GM12878 (cell line): ENCODE data around the gene PLCXD1. TPM values are rescaled to one million over a fixed set of nuclear protein-coding genes. Genes with fewer than 3 reads are reported as not detected.

Source experiments
- ASH2L ChIP-seq: fragments of 300-600, 200-600 bp; sonication (generic); IDR thresholded peaks from 2 replicates; pipeline ENCODE4 v1.6.1; 2017; ENCODE audit warnings: low read depth, mild to moderate bottlenecking, borderline replicate concordance
- CBX3 ChIP-seq: fragments of 200-600 bp; sonication (generic); IDR thresholded peaks from 2 replicates; pipeline ENCODE4 v1.6.1; 2016; ENCODE audit warnings: low read depth, borderline replicate concordance
- HDAC6 ChIP-seq: fragments of 200-600 bp; sonication (generic); IDR thresholded peaks from one replicate; pipeline ENCODE4 v1.8.0; 2017; ENCODE audit warnings: antibody characterized with exemption; ENCODE audit not compliant: unreplicated experiment
- PRDM15 ChIP-seq: fragments of 450-650 bp; formaldehyde crosslinking; IDR thresholded peaks from 2 replicates; pipeline ENCODE4 v1.4.0; 2020; ENCODE audit warnings: mild to moderate bottlenecking, moderate library complexity
- RB1 ChIP-seq: fragments of 450-650 bp; formaldehyde crosslinking; IDR thresholded peaks from 2 replicates; pipeline ENCODE4 v1.6.1; 2017; ENCODE audit warnings: mild to moderate bottlenecking, borderline replicate concordance
- polyA plus RNA-seq, 11 experiments: library from polyadenylated mRNA; depleted of rRNA in 4 of 11; unstranded in 6 of 11; stranded (reverse) in 5 of 11; fragments of >200 nt; fragmentation: Nextera tagmentation in 4 of 11; fragmentation: Illumina TruSeq in 1 of 11; extraction: Ambion mirVana in 4 of 11; extraction: Trizol in 1 of 11; gene quantifications; 1 replicate in 1 of 11; 2 replicates in 10 of 11; pipeline versions ENCODE4 v1.2.1 to v1.2.3, GENCODE V29; 2011 to 2016; ENCODE audit warnings: inconsistent platforms in 2 of 11, missing spikeins in 2 of 11, low read depth in 1 of 11
- total RNA-seq, 4 experiments: library from RNA; depleted of rRNA in 3 of 4; stranded (reverse); fragments of >200 nt in 3 of 4; fragmentation: Illumina TruSeq in 1 of 4; extraction: Trizol in 1 of 4; gene quantifications; 2 replicates each; pipeline versions ENCODE4 v1.2.1 to v1.2.3, GENCODE V29; 2013 to 2021
- TF ChIP-seq, protein P1 (sequence below): fragments of 150-350 bp; IDR thresholded peaks from 2 replicates; pipeline ENCODE4 v1.6.1; 2016; ENCODE audit warnings: low read depth, low read length

Gene PLCXD1
- total and polyA plus RNA-seq, 10 of the 15 experiments (the other 5 are each of a cell fraction or from before 2014, with no cell fraction given): 2.4 to 49.7 (median 18.0) TPM

GRCh38 chrX:333611-334311 is 52.6 kb downstream of the PLCXD1 start (continued):
- TF ChIP-seq, protein P1, sequence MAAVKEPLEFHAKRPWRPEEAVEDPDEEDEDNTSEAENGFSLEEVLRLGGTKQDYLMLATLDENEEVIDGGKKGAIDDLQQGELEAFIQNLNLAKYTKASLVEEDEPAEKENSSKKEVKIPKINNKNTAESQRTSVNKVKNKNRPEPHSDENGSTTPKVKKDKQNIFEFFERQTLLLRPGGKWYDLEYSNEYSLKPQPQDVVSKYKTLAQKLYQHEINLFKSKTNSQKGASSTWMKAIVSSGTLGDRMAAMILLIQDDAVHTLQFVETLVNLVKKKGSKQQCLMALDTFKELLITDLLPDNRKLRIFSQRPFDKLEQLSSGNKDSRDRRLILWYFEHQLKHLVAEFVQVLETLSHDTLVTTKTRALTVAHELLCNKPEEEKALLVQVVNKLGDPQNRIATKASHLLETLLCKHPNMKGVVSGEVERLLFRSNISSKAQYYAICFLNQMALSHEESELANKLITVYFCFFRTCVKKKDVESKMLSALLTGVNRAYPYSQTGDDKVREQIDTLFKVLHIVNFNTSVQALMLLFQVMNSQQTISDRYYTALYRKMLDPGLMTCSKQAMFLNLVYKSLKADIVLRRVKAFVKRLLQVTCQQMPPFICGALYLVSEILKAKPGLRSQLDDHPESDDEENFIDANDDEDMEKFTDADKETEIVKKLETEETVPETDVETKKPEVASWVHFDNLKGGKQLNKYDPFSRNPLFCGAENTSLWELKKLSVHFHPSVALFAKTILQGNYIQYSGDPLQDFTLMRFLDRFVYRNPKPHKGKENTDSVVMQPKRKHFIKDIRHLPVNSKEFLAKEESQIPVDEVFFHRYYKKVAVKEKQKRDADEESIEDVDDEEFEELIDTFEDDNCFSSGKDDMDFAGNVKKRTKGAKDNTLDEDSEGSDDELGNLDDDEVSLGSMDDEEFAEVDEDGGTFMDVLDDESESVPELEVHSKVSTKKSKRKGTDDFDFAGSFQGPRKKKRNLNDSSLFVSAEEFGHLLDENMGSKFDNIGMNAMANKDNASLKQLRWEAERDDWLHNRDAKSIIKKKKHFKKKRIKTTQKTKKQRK: no peak
- no peak for TF ChIP-seq RB1
- TF ChIP-seq ASH2L: no peak
- no peak for TF ChIP-seq PRDM15 (CRISPR knock-in tag)
- no peak for TF ChIP-seq HDAC6
- no peak for TF ChIP-seq CBX3
